Thymus (tissue), 11 donors: Measurements from ENCODE around the gene WDR5. TPM values are rescaled to one million over a fixed set of nuclear protein-coding genes. Genes with fewer than 3 reads are reported as not detected.

Experiments
- DNase-seq, 9 donors: peaks; one replicate each; pipeline ENCODE4 v3.0.0-alpha.2; 2013; ENCODE audit warnings: low spot score in 9 of 9, low read depth in 6 of 9, missing footprints in 1 of 9
- H3K27ac ChIP-seq, 2 donors: one replicate each; pipeline ENCODE4 v1.5.1; 2013; ENCODE audit warnings: control low read depth in 1 of 2, low read depth in 1 of 2, low read length in 1 of 2, mild to moderate bottlenecking in 1 of 2, moderate library complexity in 1 of 2
- H3K27me3 ChIP-seq, 2 donors: one replicate each; pipeline ENCODE4 v1.5.1; 2013; ENCODE audit warnings: low read length in 1 of 2; ENCODE audit not compliant: control insufficient read depth in 2 of 2, insufficient read depth in 1 of 2
- H3K36me3 ChIP-seq, 2 donors: one replicate each; pipeline ENCODE4 v1.5.1; 2013; ENCODE audit warnings: low read length in 1 of 2, mild to moderate bottlenecking in 1 of 2, moderate library complexity in 1 of 2; ENCODE audit not compliant: control insufficient read depth in 2 of 2, insufficient read depth in 2 of 2
- H3K4me1 ChIP-seq, 2 donors: one replicate each; pipeline ENCODE4 v1.5.1; 2013; ENCODE audit warnings: low read length in 2 of 2; ENCODE audit not compliant: control insufficient read depth in 2 of 2, insufficient read depth in 2 of 2
- H3K4me3 ChIP-seq, 2 donors: one replicate each; pipeline ENCODE4 v1.5.1; 2013; ENCODE audit warnings: low read length in 2 of 2, control low read depth in 1 of 2, mild to moderate bottlenecking in 1 of 2
- H3K9me3 ChIP-seq, 2 donors: one replicate each; pipeline ENCODE4 v1.5.1; 2013; ENCODE audit warnings: low read length in 1 of 2, mild to moderate bottlenecking in 1 of 2; ENCODE audit not compliant: control insufficient read depth in 2 of 2, insufficient read depth in 1 of 2
- WGBS: extraction: QIAGEN DNeasy Blood & Tissue Kit; methylation state at CpG from one replicate; pipeline ENCODE4 v1.1.7; 2013; 5-methylcytosine and 5-hydroxymethylcytosine counted together
- polyA plus RNA-seq: library from polyadenylated mRNA; stranded (reverse); fragments of 200-250 nt; gene quantifications from one replicate; pipeline ENCODE4 v1.2.3, GENCODE V29; 2013
- total RNA-seq: library from RNA; stranded (reverse); fragments of 120-200 nt; gene quantifications from one replicate; pipeline ENCODE4 v1.2.4, GENCODE V29; 2013
- donor health status: healthy.

Gene WDR5
- total and polyA plus RNA-seq, 2 donors = 18.6 to 25.9 TPM

- Histone ChIP-seq H3K4me1 (peaks cover 0 to 3% of the 10 kb centered on the region in 2 donors), H3K4me3 (no peak overlapping the region), H3K36me3 (no peaks in the 10 kb centered on the region), H3K27me3 (peaks cover 0 to 25% of the 10 kb centered on the region in 2 donors), H3K27ac (no peak overlapping the region), H3K9me3 (no peaks in the 10 kb centered on the region)
- 95% methylated on average over 21 of the region's 21 CpGs for WGBS
- no peak for DNase-seq
Measured at GRCh38 chr9:134192951-134193731, 57.3 kb downstream of the WDR5 start.

- no peak for DNase-seq
- WGBS = 98% methylated on average over 11 of the region's 11 CpGs
- no peaks in the 10 kb centered on the region for H3K9me3 ChIP-seq
- H3K36me3 ChIP-seq = no peaks in the 10 kb centered on the region
- H3K27me3 ChIP-seq = peaks cover 0 to 16% of the 10 kb centered on the region in 2 donors
- H3K27ac ChIP-seq = no peak overlapping the region
- no peak overlapping the region for H3K4me3 ChIP-seq
- H3K4me1 ChIP-seq = peaks cover 0 to 3% of the 10 kb centered on the region in 2 donors
Measured at GRCh38 chr9:134193912-134194535, 58.1 kb downstream of the WDR5 start.

- Histone ChIP-seq H3K27ac (peak overlapping the region in 1 of 2 donors; percentile 47), H3K4me1 (peaks cover 0 to 3% of the 10 kb centered on the region in 2 donors), H3K27me3 (peaks cover 0 to 2% of the 10 kb centered on the region in 2 donors), H3K4me3 (no peak overlapping the region), H3K36me3 (no peaks in the 10 kb centered on the region), H3K9me3 (no peaks in the 10 kb centered on the region)
- peak in 3 of 9 donors; percentile 23 to 65 (median 37) for DNase-seq
- WGBS = 38% methylated on average over 6 of the region's 6 CpGs
Measured at GRCh38 chr9:134195558-134195957, 59.7 kb downstream of the WDR5 start.

- H3K4me1 ChIP-seq = peaks cover 0 to 3% of the 10 kb centered on the region in 2 donors
- H3K27ac ChIP-seq = no peak overlapping the region
- H3K9me3 ChIP-seq = no peaks in the 10 kb centered on the region
- WGBS = 98% methylated on average over 6 of the region's 6 CpGs
- no peak for DNase-seq
- no peak overlapping the region for H3K4me3 ChIP-seq
- H3K36me3 ChIP-seq = no peaks in the 10 kb centered on the region
- no peaks in the 10 kb centered on the region for H3K27me3 ChIP-seq
Measured at GRCh38 chr9:134196911-134197310, 61.0 kb downstream of the WDR5 start.

GRCh38 chr9:134198791-134199190 is 62.9 kb downstream of the WDR5 start:
- Histone ChIP-seq H3K9me3 (no peaks in the 10 kb centered on the region), H3K4me3 (no peak overlapping the region), H3K36me3 (no peaks in the 10 kb centered on the region), H3K27ac (no peak overlapping the region), H3K4me1 (peaks cover 0 to 4% of the 10 kb centered on the region in 2 donors), H3K27me3 (no peaks in the 10 kb centered on the region)
- DNase-seq = no peak
- WGBS = 71% methylated on average over 3 of the region's 3 CpGs

GRCh38 chr9:134200730-134201129 is 64.8 kb downstream of the WDR5 start:
- Histone ChIP-seq H3K9me3 (no peaks in the 10 kb centered on the region), H3K27ac (no peak overlapping the region), H3K27me3 (no peaks in the 10 kb centered on the region), H3K4me3 (no peak overlapping the region), H3K36me3 (no peaks in the 10 kb centered on the region), H3K4me1 (peaks cover 10 to 16% of the 10 kb centered on the region in 2 donors)
- WGBS = 62% methylated on average over 1 of the region's 1 CpG
- no peak for DNase-seq

- WGBS = 98% methylated on average over 2 of the region's 2 CpGs
- peaks cover 10 to 14% of the 10 kb centered on the region in 2 donors for H3K4me1 ChIP-seq
- no peaks in the 10 kb centered on the region for H3K9me3 ChIP-seq
- H3K27ac ChIP-seq = no peak overlapping the region
- no peaks in the 10 kb centered on the region for H3K27me3 ChIP-seq
- DNase-seq = no peak
- H3K36me3 ChIP-seq = no peaks in the 10 kb centered on the region
- H3K4me3 ChIP-seq = no peak overlapping the region
Measured at GRCh38 chr9:134203224-134203623, 67.3 kb downstream of the WDR5 start.

GRCh38 chr9:134204041-134204440 is 68.2 kb downstream of the WDR5 start:
- 100% methylated on average over 1 of the region's 1 CpG for WGBS
- DNase-seq = peak in 4 of 9 donors; percentile 19 to 42 (median 32)
- Histone ChIP-seq H3K27me3 (no peaks in the 10 kb centered on the region), H3K27ac (peak overlapping the region; percentile 11 to 64), H3K4me1 (peaks cover 10 to 14% of the 10 kb centered on the region in 2 donors), H3K9me3 (no peaks in the 10 kb centered on the region), H3K4me3 (no peak overlapping the region), H3K36me3 (no peaks in the 10 kb centered on the region)

- Histone ChIP-seq H3K27ac (peak overlapping the region in 1 of 2 donors; percentile 59), H3K4me1 (peaks cover 10 to 14% of the 10 kb centered on the region in 2 donors), H3K27me3 (no peaks in the 10 kb centered on the region), H3K36me3 (no peaks in the 10 kb centered on the region), H3K9me3 (no peaks in the 10 kb centered on the region), H3K4me3 (no peak overlapping the region)
- 96% methylated on average over 15 of the region's 15 CpGs for WGBS
- no peak for DNase-seq
Measured at GRCh38 chr9:134204991-134205578, 69.2 kb downstream of the WDR5 start.
